Frontal cortex (tissue), 4 donors: ENCODE data around the gene SYTL3. TPM values are rescaled to one million over a fixed set of nuclear protein-coding genes. Genes with fewer than 3 reads are reported as not detected.
"Not testable (repeated sequence)": the region's sequence is repeated elsewhere in the genome, so short reads cannot be mapped to it uniquely, and the experiment has no call there.

Experiments used
- DNase-seq, 2 donors: peaks; one replicate each; pipeline ENCODE4 v3.0.0; 2012; ENCODE audit warnings: low spot score in 2 of 2
- FAIRE-seq: peaks from 2 replicates; lab custom pipeline; 2012; peaks lifted over from hg19 to GRCh38; lab: Jason Lieb, UNC
- total RNA-seq: library from RNA; depleted of rRNA; stranded (reverse); fragments of >200 nt; gene quantifications from one replicate; pipeline ENCODE4 v1.2.3, GENCODE V29; 2014
- donor health status: control.
- donor health status: control.
- donor health status: control.

SYTL3 gene
- total RNA-seq, 1 donor from 2014 or later: 2.0 TPM

- FAIRE-seq: no peak
- no peak for DNase-seq
Observed at GRCh38 chr6:158684745-158685324, 35.0 kb downstream of the SYTL3 start.

GRCh38 chr6:158686311-158686710 is 36.5 kb downstream of the SYTL3 start:
- DNase-seq (no peak), FAIRE-seq (no peak)

GRCh38 chr6:158686791-158687381 is 37.0 kb downstream of the SYTL3 start:
- no peak for DNase-seq
- no peak for FAIRE-seq

- FAIRE-seq (no peak), DNase-seq (no peak)
Observed at GRCh38 chr6:158687506-158687905, 37.7 kb downstream of the SYTL3 start.

DNA sequence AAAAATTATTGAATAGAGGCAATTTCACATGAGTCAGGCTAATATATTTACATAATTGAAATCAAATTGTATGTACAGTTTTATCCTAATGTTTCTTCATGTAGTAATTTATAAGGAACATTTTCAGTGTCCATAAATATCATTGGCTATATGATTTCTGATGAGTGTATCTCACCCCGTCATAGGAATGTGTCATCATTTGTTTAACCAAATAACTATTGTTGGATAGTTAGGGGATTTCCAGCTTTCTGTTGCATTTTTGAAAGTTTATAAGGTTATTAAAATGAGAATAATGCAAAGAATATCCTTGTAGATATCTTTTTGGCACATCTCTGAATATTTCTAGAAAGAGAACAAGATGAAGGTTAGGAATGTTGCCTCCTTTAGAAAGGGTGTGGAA is 39.0 kb downstream of the SYTL3 start:
- FAIRE-seq: no peak
- DNase-seq: no peak

- no peak for FAIRE-seq
Observed at GRCh38 chr6:158694913-158695312, 45.1 kb downstream of the SYTL3 start.

GRCh38 chr6:158697811-158698210 is 48.0 kb downstream of the SYTL3 start:
- DNase-seq: no peak
- FAIRE-seq: no peak

More at GRCh38 chr6:158694913-158695312, 45.1 kb downstream of the SYTL3 start:
- DNase-seq: no peak

- FAIRE-seq (no peak), DNase-seq (no peak)
Observed at GRCh38 chr6:158698931-158699330, 49.1 kb downstream of the SYTL3 start.

- DNase-seq, FAIRE-seq: not testable (repeated sequence)
Observed at GRCh38 chr6:158701268-158701667, 51.4 kb downstream of the SYTL3 start.

GRCh38 chr6:158703111-158703836 is 53.4 kb downstream of the SYTL3 start:
- FAIRE-seq (no peak), DNase-seq (no peak)

GRCh38 chr6:158703837-158704822 is 54.3 kb downstream of the SYTL3 start:
- FAIRE-seq (no peak), DNase-seq (peak; percentile 61 to 84)

- DNase-seq (no peak), FAIRE-seq (no peak)
Observed at GRCh38 chr6:158705386-158706126, 55.7 kb downstream of the SYTL3 start.

- peak in 1 of 2 donors; percentile 52 for DNase-seq
- FAIRE-seq: no peak
Observed at GRCh38 chr6:158706369-158706982, 56.6 kb downstream of the SYTL3 start.

GRCh38 chr6:158707120-158707820 is 57.4 kb downstream of the SYTL3 start:
- no peak for FAIRE-seq

DNA sequence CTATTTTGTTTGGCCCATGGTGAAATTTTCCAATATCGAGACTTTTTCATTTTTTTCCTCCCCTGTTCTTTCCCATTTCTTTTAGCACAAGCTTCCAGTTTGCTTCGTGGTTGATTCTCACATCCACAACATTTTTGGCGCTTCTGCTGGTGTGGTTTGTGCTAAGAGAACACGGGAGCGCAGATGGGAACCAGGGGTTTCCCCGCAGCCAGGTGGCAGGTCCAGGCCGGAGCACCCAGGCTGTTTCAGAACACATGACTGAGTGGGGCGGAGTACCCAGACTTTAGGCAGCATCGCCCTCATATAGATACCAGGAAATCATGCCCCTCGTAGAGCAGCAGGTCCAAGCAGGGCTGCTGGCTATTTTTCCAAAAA is 58.0 kb downstream of the SYTL3 start:
- FAIRE-seq (no peak), DNase-seq (no peak)

More at GRCh38 chr6:158707120-158707820, 57.4 kb downstream of the SYTL3 start:
- DNase-seq: no peak

- DNase-seq: no peak
- no peak for FAIRE-seq
Observed at GRCh38 chr6:158708239-158708638, 58.4 kb downstream of the SYTL3 start.

DNA sequence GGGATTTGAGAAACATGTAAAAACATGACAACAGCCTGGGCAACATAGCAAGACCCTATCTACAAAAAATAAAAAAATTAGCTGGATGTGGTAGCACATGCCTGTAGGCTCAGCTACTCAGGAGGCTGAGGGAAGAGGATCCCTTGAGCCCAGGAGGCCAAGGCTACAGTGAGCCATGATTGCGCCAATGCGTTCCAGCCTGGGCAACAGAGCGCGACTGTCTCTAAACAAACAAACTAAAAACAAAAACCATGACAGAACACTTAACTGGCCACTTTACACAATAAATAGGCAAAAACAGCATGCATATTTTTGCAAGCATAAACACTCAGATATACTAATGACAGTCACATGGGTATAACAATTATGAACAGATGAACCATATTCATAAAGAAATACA is 60.0 kb downstream of the SYTL3 start:
- FAIRE-seq: no peak

GRCh38 chr6:158711264-158711663 is 61.4 kb downstream of the SYTL3 start:
- DNase-seq: no peak
- FAIRE-seq: no peak

More for the DNA sequence above, 60.0 kb downstream of the SYTL3 start:
- no peak for DNase-seq
